22Rv1 (cell line): ENCODE data around the gene CYP8B1.

Experiments
- H3K27ac ChIP-seq: fragments of 450-650 bp; 2 replicates; pipeline ENCODE4 v1.5.1; 2017
- ZFX ChIP-seq: fragments of 450-650 bp; IDR thresholded peaks from 2 replicates; pipeline ENCODE4 v1.6.1; 2017; ENCODE audit warnings: antibody characterized with exemption, borderline replicate concordance
- TF ChIP-seq, protein P1 (sequence below): fragments of 450-650 bp; IDR thresholded peaks from 2 replicates; pipeline ENCODE4 v1.5.1; 2017; ENCODE audit warnings: mild to moderate bottlenecking

Gene CYP8B1, protein sequence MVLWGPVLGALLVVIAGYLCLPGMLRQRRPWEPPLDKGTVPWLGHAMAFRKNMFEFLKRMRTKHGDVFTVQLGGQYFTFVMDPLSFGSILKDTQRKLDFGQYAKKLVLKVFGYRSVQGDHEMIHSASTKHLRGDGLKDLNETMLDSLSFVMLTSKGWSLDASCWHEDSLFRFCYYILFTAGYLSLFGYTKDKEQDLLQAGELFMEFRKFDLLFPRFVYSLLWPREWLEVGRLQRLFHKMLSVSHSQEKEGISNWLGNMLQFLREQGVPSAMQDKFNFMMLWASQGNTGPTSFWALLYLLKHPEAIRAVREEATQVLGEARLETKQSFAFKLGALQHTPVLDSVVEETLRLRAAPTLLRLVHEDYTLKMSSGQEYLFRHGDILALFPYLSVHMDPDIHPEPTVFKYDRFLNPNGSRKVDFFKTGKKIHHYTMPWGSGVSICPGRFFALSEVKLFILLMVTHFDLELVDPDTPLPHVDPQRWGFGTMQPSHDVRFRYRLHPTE

DNA sequence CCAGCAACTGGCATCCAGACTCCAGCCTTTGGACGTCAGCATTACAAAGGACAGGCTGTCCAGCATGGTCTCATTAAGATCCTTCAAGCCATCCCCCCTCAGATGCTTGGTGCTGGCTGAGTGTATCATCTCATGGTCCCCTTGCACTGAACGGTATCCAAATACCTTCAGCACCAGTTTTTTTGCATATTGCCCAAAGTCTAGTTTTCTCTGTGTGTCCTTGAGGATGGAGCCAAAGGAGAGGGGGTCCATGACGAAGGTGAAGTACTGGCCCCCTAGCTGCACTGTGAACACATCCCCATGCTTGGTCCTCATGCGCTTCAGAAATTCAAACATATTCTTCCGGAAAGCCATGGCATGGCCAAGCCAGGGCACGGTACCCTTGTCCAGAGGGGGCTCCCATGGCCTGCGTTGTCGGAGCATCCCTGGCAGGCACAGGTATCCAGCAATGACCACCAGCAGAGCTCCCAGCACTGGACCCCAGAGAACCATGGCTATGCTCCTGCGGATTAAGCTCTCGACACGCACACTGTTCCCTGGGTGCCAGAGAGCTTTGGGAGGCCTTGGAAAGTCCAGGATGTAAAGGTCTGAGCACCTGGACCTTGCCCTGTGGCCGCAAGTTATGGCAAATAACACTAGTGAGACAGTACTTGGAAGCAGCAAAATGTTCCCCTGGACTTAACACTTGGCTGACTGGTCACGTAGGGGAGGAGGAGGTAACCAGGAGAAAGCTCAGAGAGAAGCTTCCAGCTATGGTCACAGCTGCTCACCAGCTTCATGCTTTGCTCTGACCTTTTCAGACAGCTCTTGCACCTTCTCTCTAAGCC is at the start of gene CYP8B1:
Gene CYP8B1, minus strand, starts transcription at position 555 of the 827 bp plus-strand sequence. Its CDS starts 63 bp downstream, at position 492.
- no peak for TF ChIP-seq ZFX
- TF ChIP-seq, protein P1, sequence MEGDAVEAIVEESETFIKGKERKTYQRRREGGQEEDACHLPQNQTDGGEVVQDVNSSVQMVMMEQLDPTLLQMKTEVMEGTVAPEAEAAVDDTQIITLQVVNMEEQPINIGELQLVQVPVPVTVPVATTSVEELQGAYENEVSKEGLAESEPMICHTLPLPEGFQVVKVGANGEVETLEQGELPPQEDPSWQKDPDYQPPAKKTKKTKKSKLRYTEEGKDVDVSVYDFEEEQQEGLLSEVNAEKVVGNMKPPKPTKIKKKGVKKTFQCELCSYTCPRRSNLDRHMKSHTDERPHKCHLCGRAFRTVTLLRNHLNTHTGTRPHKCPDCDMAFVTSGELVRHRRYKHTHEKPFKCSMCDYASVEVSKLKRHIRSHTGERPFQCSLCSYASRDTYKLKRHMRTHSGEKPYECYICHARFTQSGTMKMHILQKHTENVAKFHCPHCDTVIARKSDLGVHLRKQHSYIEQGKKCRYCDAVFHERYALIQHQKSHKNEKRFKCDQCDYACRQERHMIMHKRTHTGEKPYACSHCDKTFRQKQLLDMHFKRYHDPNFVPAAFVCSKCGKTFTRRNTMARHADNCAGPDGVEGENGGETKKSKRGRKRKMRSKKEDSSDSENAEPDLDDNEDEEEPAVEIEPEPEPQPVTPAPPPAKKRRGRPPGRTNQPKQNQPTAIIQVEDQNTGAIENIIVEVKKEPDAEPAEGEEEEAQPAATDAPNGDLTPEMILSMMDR, result no peak
- no peak within 1 kb of the TSS for H3K27ac ChIP-seq

DNA sequence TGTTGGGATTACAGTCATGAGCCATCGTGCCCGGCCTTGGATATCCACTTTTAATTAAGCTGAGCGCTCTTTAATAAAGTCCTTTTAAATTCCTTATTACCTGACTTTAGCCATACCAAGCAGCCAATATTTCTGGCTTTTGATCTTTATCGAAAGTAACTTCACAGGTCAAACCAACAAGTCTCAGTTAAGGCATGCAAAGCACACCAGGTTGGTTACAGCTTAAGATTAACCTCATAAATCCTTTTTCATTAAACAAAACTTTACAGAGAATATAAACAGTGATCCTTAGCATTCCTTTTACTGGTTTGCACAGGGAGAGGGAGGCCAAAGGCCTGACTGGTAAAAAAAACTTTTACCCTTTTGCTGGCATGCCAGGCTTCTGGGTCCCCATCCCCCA is 47.9 kb upstream of the CYP8B1 start:
- TF ChIP-seq, protein P1, result no peak
- TF ChIP-seq ZFX, result no peak
- no peak overlapping the region for H3K27ac ChIP-seq

DNA sequence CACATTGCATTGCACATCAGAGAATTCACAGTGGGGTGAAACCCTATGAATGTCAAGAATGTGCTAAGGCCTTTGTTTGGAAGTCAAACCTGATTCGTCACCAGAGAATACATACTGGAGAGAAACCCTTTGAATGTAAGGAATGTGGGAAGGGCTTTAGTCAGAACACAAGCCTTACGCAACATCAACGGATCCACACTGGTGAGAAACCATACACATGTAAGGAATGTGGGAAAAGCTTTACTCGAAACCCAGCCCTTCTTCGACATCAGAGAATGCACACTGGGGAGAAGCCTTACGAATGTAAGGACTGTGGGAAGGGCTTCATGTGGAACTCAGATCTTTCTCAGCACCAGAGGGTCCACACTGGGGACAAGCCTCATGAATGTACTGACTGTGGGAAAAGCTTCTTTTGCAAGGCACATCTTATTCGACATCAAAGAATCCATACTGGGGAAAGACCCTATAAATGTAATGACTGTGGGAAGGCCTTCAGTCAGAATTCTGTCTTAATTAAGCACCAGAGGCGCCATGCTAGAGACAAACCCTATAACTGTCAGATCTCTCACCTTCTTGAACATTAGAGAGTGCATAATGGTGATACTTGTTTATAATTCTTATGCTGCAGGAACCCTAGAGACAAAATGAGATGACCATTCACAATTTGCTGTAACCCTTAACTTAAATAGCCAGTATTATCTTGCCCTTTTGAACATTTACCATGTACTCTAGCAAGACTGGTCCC is 39.3 kb upstream of the CYP8B1 start:
- H3K27ac ChIP-seq, result no peak overlapping the region
- TF ChIP-seq, protein P1, result no peak
- TF ChIP-seq ZFX, result no peak

DNA sequence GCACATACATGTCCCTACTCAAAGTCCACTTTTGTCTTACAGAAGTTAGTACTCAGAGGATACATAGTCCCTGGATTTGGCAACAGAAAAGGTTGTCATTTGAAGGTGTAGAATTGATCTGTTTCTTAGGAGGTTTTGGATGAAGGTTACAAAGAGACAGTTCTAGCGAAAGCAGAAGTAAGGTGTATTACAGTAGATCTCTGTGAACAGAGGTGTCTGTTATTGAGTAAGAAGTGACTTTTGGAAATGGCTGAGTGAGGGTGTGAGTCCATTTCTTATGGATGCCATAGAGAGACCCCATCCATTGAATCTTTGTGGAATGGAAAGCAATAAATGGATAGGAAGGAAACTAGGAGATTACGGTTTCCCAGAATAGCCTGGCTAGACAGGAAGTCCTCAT is 35.9 kb upstream of the CYP8B1 start:
- no peak overlapping the region for H3K27ac ChIP-seq
- no peak for TF ChIP-seq ZFX
- TF ChIP-seq, protein P1, result no peak

DNA sequence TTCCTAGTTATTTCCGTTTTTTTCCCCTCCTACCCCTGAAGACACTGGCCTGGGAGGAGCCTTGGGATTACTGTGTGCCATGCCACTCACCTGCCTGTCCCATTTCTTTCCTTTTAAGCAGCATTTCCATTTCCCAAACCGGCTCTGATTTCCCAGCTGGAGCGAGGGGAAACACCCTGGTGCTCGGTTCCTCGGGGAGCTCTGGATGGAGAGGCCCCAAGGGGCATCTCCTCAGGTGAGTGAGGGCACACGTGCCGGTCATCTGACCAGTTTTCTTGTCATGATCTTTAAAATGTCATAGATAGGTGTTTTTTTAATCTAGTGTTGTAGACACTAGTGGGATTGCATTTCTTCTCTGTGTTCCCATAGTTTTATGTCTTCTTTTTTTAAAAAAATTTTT is 33.0 kb upstream of the CYP8B1 start:
- TF ChIP-seq ZFX, result no peak
- TF ChIP-seq, protein P1, result no peak
- no peak overlapping the region for H3K27ac ChIP-seq

DNA sequence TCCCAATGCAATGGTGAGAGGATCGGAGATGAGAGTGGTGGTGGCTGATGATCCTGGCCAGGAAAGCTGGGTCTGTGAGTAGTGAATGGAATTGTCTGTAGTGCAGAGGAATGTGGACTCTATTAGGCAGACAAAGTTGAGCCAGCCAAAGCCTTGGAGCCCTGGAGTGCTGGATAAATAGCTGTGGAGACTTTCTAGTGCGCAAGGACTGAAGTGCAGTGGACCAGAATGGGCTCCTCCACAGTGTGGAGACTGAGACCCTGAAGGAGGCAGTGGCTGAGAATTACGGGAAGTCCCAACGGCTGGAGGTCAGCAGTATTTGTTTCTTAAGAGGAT is 31.1 kb upstream of the CYP8B1 start:
- no peak overlapping the region for H3K27ac ChIP-seq
- TF ChIP-seq, protein P1, result no peak
- TF ChIP-seq ZFX, result no peak
